Chondrocyte (in vitro differentiated cells): ENCODE results near the gene POLD4. TPM values are rescaled to one million over a fixed set of nuclear protein-coding genes. Genes with fewer than 3 reads are reported as not detected.

ENCODE experiments used
- total RNA-seq: library from RNA; stranded (reverse); gene quantifications from 3 replicates; pipeline ENCODE4 v1.2.1, GENCODE V29; 2021

Gene POLD4
- total RNA-seq, 1 donor from 2014 or later, result 67.7 TPM

Other genes starting within 250 kb of the POLD4 start
- gene KDM2A, start 234.3 kb downstream of the POLD4 start, total RNA-seq, result 53.5 to 58.1 TPM (median 54.3 TPM) in 3 replicates
- 34.0 to 38.3 TPM (median 36.1 TPM) in 3 replicates for gene GRK2, start 87.1 kb downstream of the POLD4 start, total RNA-seq
- gene ANKRD13D, start 64.2 kb downstream of the POLD4 start, total RNA-seq, result 40.0 to 51.8 TPM (median 47.8 TPM) in 3 replicates
- 19.8 to 30.0 TPM (median 28.4 TPM) in 3 replicates for gene SSH3, start 50.0 kb downstream of the POLD4 start, total RNA-seq
- gene CLCF1, start 20.1 kb upstream of the POLD4 start, total RNA-seq, result 2.0 to 5.6 TPM (median 4.9 TPM) in 3 replicates
- 11.1 to 14.6 TPM (median 11.6 TPM) in 3 replicates for gene RAD9A, start 38.4 kb upstream of the POLD4 start, total RNA-seq
- 95.2 to 113 TPM (median 109 TPM) in 3 replicates for gene PPP1CA, start 48.3 kb upstream of the POLD4 start, total RNA-seq
- not detected in 3 replicates for gene TBC1D10C, start 50.5 kb upstream of the POLD4 start, total RNA-seq
- 0.36 to 1.8 TPM (median 1.8 TPM) in 3 replicates for gene CARNS1, start 62.1 kb upstream of the POLD4 start, total RNA-seq
- 40.3 to 44.2 TPM (median 42.3 TPM) in 3 replicates for gene RPS6KB2, start 74.9 kb upstream of the POLD4 start, total RNA-seq
- 0.47 to 0.95 TPM (median 0.73 TPM) in 3 replicates for gene PTPRCAP, start 84.1 kb upstream of the POLD4 start, total RNA-seq
- 74.7 to 80.9 TPM (median 80.1 TPM) in 3 replicates for gene CORO1B, start 89.9 kb upstream of the POLD4 start, total RNA-seq
- gene GPR152, start 99.2 kb upstream of the POLD4 start, total RNA-seq, result not detected in 3 replicates
- not detected in 3 replicates for gene CABP4, start 101.8 kb upstream of the POLD4 start, total RNA-seq
- 50.9 to 62.4 TPM (median 57.1 TPM) in 3 replicates for gene TMEM134, start 115.7 kb upstream of the POLD4 start, total RNA-seq
- gene AIP, start 129.5 kb upstream of the POLD4 start, total RNA-seq, result 53.6 to 58.8 TPM (median 54.3 TPM) in 3 replicates
- gene PITPNM1, start 151.8 kb upstream of the POLD4 start, total RNA-seq, result 39.8 to 44.7 TPM (median 40.5 TPM) in 3 replicates
- 27.5 to 42.5 TPM (median 36.6 TPM) in 3 replicates for gene CDK2AP2, start 154.6 kb upstream of the POLD4 start, total RNA-seq
- gene CABP2, start 169.9 kb upstream of the POLD4 start, total RNA-seq, result not detected in 3 replicates
- 637 to 652 TPM (median 644 TPM) in 3 replicates for gene GSTP1, start 230.3 kb upstream of the POLD4 start, total RNA-seq